IPS-15b (cell line): Measurements from ENCODE around the gene AQP9.
"Not testable (repeated sequence)": the region's sequence is repeated elsewhere in the genome, so short reads cannot be mapped to it uniquely, and the experiment has no call there.

Experiments used
- H3K27me3 ChIP-seq: one replicate; pipeline ENCODE4 v1.6.1; 2013; ENCODE audit warnings: low read length; ENCODE audit not compliant: control insufficient read depth, insufficient read depth
- H3K36me3 ChIP-seq: one replicate; pipeline ENCODE4 v1.6.1; 2013; ENCODE audit warnings: low read length; ENCODE audit not compliant: control insufficient read depth, insufficient read depth
- H3K4me1 ChIP-seq: one replicate; pipeline ENCODE4 v1.6.1; 2013; ENCODE audit warnings: mild to moderate bottlenecking, low read length; ENCODE audit not compliant: control insufficient read depth, insufficient read depth
- H3K4me3 ChIP-seq: one replicate; pipeline ENCODE4 v1.5.1; 2013; ENCODE audit warnings: low read depth, low read length
- H3K9ac ChIP-seq: one replicate; pipeline ENCODE4 v1.6.1; 2013; ENCODE audit warnings: low read depth, mild to moderate bottlenecking, low read length
- H3K9me3 ChIP-seq: one replicate; pipeline ENCODE4 v1.6.1; 2013; ENCODE audit warnings: mild to moderate bottlenecking, low read length; ENCODE audit not compliant: control insufficient read depth, insufficient read depth

Gene AQP9, protein sequence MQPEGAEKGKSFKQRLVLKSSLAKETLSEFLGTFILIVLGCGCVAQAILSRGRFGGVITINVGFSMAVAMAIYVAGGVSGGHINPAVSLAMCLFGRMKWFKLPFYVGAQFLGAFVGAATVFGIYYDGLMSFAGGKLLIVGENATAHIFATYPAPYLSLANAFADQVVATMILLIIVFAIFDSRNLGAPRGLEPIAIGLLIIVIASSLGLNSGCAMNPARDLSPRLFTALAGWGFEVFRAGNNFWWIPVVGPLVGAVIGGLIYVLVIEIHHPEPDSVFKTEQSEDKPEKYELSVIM

GRCh38 chr15:58138106-58138505 lies at the start of gene AQP9:
Gene AQP9, plus strand, starts transcription at chr15:58138381. Its CDS starts 185 bp downstream, at chr15:58138566.
- no peak within 1 kb of the TSS for H3K9ac ChIP-seq
- no peaks in the 10 kb centered on the region for H3K27me3 ChIP-seq
- H3K9me3 ChIP-seq = no peaks in the 10 kb centered on the region
- H3K4me3 ChIP-seq = no peak within 1 kb of the TSS
- H3K4me1 ChIP-seq = no peaks in the 10 kb centered on the region
- H3K36me3 ChIP-seq = no peaks in the 10 kb centered on the region

- Histone ChIP-seq H3K4me1 (no peaks in the 10 kb centered on the region), H3K9me3 (no peaks in the 10 kb centered on the region), H3K36me3 (no peaks in the 10 kb centered on the region)
These were observed 42.8 kb upstream of the AQP9 start for GRCh38 chr15:58095415-58095814.

DNA sequence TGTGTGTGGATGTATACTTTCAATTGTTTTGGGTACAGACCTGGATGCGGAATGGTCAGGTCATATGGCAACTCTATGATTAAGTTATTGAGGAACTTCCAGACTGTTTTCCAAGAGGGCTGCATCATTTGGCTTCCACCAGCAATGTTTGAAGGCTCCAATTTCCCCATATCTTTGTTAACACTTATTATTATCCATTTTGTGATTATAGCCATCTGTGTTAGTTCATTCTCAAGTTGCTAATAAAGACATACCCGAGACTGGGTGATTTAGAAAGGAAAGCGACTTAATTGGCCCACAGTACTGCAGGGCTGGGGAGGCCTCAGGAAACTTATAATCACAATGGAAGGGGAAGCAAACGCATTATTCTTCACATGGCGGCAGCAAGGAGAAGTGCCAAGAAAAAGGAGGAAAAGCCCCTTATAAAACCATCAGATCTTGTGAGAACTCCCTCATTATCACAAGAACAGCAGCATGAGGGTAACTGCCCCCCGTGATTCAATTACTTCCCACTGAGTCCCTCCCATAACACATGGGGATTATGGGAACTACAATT lies 41.6 kb upstream of the AQP9 start:
- Histone ChIP-seq H3K9me3 (no peaks in the 10 kb centered on the region), H3K9ac (no peak overlapping the region), H3K4me1 (no peaks in the 10 kb centered on the region), H3K4me3 (no peak overlapping the region), H3K27me3 (no peaks in the 10 kb centered on the region), H3K36me3 (no peaks in the 10 kb centered on the region)

More at GRCh38 chr15:58095415-58095814, 42.8 kb upstream of the AQP9 start:
- no peak overlapping the region for H3K9ac ChIP-seq
- no peak overlapping the region for H3K4me3 ChIP-seq
- no peaks in the 10 kb centered on the region for H3K27me3 ChIP-seq

DNA sequence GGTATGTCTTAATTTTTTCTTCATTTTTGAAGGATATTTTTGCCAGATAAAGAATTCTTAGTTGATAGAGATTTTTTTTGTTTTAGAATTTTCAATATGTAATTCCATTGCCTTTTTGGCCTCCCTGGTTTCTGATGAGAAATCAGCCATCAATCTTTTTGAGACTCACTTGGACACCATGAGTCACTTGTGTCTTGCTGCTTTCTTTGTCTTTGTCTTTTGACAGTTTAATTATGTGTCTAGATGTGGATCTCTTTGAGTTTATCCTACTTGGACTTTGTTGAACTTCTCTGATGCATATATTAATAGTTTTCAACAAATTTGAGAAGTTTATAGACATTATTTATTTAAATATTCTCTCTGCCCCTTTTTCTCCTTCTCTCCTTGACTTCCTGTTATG lies 34.7 kb upstream of the AQP9 start:
- no peaks in the 10 kb centered on the region for H3K4me1 ChIP-seq
- H3K27me3 ChIP-seq = no peaks in the 10 kb centered on the region
- no peak overlapping the region for H3K4me3 ChIP-seq
- H3K9ac ChIP-seq = no peak overlapping the region
- H3K9me3 ChIP-seq = no peaks in the 10 kb centered on the region
- no peaks in the 10 kb centered on the region for H3K36me3 ChIP-seq

DNA sequence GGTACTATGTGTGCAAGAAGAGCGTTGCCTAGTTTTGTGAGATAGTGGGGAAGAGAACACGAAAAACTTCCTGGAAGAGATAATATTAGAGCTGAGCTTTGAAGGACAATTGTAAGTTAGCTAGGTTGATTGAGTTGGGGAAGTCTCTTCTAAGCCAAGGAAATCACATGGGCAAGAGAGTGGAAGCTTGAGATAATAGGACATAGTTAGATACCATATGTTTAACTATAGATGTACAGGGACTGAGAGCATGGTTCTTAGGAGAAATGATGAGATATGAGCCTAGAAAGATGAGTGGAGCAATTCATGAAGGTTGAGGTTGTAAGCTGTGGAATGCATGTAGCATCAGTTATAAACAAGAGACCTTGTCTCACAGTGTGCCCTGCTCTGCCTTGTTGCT lies 30.1 kb upstream of the AQP9 start:
- H3K4me1 ChIP-seq = no peaks in the 10 kb centered on the region
- H3K36me3 ChIP-seq = no peaks in the 10 kb centered on the region
- H3K9me3 ChIP-seq = no peaks in the 10 kb centered on the region
- no peak overlapping the region for H3K9ac ChIP-seq
- H3K4me3 ChIP-seq = no peak overlapping the region
- no peaks in the 10 kb centered on the region for H3K27me3 ChIP-seq

DNA sequence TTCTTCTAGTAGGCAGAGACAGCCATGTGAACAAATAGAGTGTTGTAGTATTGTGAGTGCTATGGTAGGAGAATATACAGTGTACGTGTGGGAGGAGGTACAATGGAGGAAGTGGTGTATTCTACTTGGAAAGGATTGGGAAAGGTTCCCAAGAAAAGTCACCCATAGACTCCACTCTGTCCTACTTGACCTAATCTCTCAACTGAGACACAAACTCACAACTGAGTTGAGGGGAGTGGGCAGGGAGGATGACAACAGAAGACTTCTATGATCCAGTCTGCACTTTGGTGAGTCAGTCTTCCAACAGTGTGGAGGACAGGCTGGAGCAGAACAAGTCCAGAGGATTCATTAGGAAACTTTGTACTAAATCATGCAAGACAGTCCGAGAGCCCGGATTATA lies 28.8 kb upstream of the AQP9 start:
- Histone ChIP-seq H3K4me1 (no peaks in the 10 kb centered on the region), H3K9ac (no peak overlapping the region), H3K36me3 (no peaks in the 10 kb centered on the region), H3K9me3 (no peaks in the 10 kb centered on the region), H3K4me3 (no peak overlapping the region), H3K27me3 (no peaks in the 10 kb centered on the region)

- no peaks in the 10 kb centered on the region for H3K27me3 ChIP-seq
- no peaks in the 10 kb centered on the region for H3K9me3 ChIP-seq
- no peaks in the 10 kb centered on the region for H3K36me3 ChIP-seq
- H3K4me3 ChIP-seq = no peak overlapping the region
- no peak overlapping the region for H3K9ac ChIP-seq
- no peaks in the 10 kb centered on the region for H3K4me1 ChIP-seq
These were observed 27.0 kb upstream of the AQP9 start for GRCh38 chr15:58110999-58111717.

- Histone ChIP-seq H3K9ac (no peak overlapping the region), H3K9me3 (no peaks in the 10 kb centered on the region), H3K4me3 (no peak overlapping the region), H3K36me3 (no peaks in the 10 kb centered on the region), H3K27me3 (no peaks in the 10 kb centered on the region), H3K4me1 (no peaks in the 10 kb centered on the region)
These were observed 26.5 kb upstream of the AQP9 start for GRCh38 chr15:58111718-58112104.

DNA sequence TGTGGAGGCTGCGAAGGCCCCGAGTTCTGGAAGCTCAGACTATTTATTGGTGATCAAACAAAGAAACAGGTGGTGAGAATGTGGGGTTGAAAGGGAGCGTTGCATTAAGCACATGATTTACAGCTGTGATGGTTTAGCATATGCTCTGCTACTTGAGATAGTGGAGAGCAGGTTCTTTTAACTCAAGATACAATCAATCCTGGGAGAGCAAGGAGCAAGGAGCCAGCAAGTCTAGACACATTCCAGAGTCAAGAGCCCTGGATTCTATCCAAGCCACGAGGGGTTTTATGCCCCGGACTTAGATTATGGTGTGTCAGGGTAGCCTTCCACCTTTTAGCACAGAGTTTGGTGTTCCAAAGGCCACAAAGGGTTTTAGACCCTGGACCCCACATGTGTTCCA lies 24.8 kb upstream of the AQP9 start:
- not testable (repeated sequence) for H3K27me3 ChIP-seq, H3K4me3 ChIP-seq, H3K9ac ChIP-seq, H3K9me3 ChIP-seq, H3K36me3 ChIP-seq, H3K4me1 ChIP-seq

DNA sequence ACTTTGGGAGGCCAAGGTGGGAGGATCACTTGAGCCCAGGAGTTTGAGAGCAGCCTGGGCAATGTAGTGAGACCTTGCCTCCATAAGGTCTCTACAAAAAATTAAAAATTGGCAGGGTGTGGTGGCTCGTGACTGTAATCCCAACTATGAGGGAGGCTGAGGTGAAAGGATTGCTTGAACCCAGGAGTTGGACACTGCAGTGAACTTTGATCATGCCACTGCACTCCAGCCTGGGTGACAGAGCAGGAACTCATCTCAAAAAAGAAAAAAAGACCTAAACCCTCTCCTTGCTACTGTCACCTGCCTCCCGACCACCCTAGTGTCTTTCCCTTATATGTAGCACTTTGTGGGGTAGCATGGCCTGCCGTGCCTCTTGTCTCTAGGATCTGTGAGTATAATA lies 23.8 kb upstream of the AQP9 start:
- Histone ChIP-seq H3K9ac (no peak overlapping the region), H3K4me1 (no peaks in the 10 kb centered on the region), H3K4me3 (no peak overlapping the region), H3K36me3 (no peaks in the 10 kb centered on the region), H3K9me3 (no peaks in the 10 kb centered on the region), H3K27me3 (no peaks in the 10 kb centered on the region)

GRCh38 chr15:58114812-58115211 lies 23.4 kb upstream of the AQP9 start:
- H3K27me3 ChIP-seq = no peaks in the 10 kb centered on the region
- no peak overlapping the region for H3K9ac ChIP-seq
- no peaks in the 10 kb centered on the region for H3K4me1 ChIP-seq
- H3K9me3 ChIP-seq = no peaks in the 10 kb centered on the region
- no peaks in the 10 kb centered on the region for H3K36me3 ChIP-seq
- no peak overlapping the region for H3K4me3 ChIP-seq

DNA sequence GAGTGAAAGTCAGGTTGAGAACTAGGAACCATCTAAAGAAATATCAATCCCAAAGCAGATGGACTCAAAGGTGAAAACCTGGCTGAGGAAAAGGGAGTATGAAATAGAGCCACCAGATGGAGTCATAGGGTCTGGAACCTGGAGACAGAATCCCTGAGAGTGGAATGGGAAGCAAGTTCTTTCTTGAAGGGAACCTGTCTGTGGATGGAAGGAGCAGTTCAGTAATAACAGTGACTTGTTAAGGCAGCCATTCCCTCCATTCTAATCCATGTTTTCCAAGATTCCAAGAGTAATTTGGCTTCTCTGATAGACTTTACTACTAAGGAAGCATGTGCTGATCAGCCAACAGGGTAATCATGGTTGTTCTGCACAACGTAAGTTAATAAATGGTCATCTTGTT lies 22.5 kb upstream of the AQP9 start:
- no peaks in the 10 kb centered on the region for H3K27me3 ChIP-seq
- H3K4me3 ChIP-seq = no peak overlapping the region
- H3K9ac ChIP-seq = no peak overlapping the region
- H3K36me3 ChIP-seq = no peaks in the 10 kb centered on the region
- no peaks in the 10 kb centered on the region for H3K4me1 ChIP-seq
- H3K9me3 ChIP-seq = no peaks in the 10 kb centered on the region
